BJ (cell line): ENCODE results near the gene PDGFC. TPM values are rescaled to one million over a fixed set of nuclear protein-coding genes. Genes with fewer than 3 reads are reported as not detected.

Experiments used
- CTCF ChIA-PET: fragments of 350-600 bp; formaldehyde crosslinking; extraction: SDS; loops from one replicate; lab custom pipeline; 2021; ENCODE audit warnings: antibody characterized with exemption, inconsistent platforms; lab: Yijun Ruan, JAX
- POLR2A ChIA-PET: fragments of 300-600 bp; sonication (Branson Sonifier 250); formaldehyde crosslinking; extraction: SDS; loops from one replicate; lab custom pipeline; 2021; ENCODE audit warnings: antibody characterized with exemption; lab: Charles Lee
- DNase-seq: peaks from one replicate; pipeline ENCODE4 v3.0.0-alpha.2; 2011; ENCODE audit warnings: low read depth
- H3K27me3 ChIP-seq: 2 replicates; pipeline ENCODE4 v1.6.0; 2011; ENCODE audit warnings: low read length; ENCODE audit not compliant: control insufficient read depth, insufficient read depth
- H3K36me3 ChIP-seq: 2 replicates; pipeline ENCODE4 v1.5.1; 2011; ENCODE audit warnings: low read length; ENCODE audit not compliant: control insufficient read depth, insufficient read depth
- H3K4me3 ChIP-seq: 2 replicates; pipeline ENCODE4 v1.5.1; 2011; ENCODE audit warnings: low read depth, mild to moderate bottlenecking, control low read depth, low read length
- CTCF ChIP-seq: IDR thresholded peaks from 2 replicates; pipeline ENCODE4 v1.5.1; 2011; ENCODE audit warnings: low read depth, mild to moderate bottlenecking, control low read depth, inconsistent platforms, low read length, moderate library complexity; ENCODE audit not compliant: insufficient read depth
- polyA plus RNA-seq: library from polyadenylated mRNA; depleted of rRNA; stranded (reverse); fragments of >200 nt; gene quantifications from 2 replicates; pipeline ENCODE4 v1.2.3, GENCODE V29; 2011

The PDGFC gene
- polyA plus RNA-seq, 1 experiment, result 22.4 TPM

GRCh38 chr4:156820931-156821330 is 150.7 kb downstream of the PDGFC start:
- Histone ChIP-seq H3K4me3 (no peak overlapping the region), H3K27me3 (no peaks in the 10 kb centered on the region), H3K36me3 (no peaks in the 10 kb centered on the region)
- no peak for DNase-seq
- POLR2A ChIA-PET, result interaction anchor here (0.6 kb wide), 1 partner anchor 121 kb away, joined by 3 read pairs; no protein-coding TSS in a partner anchor
- CTCF ChIA-PET, result no interaction called here
- no peak for TF ChIP-seq CTCF

GRCh38 chr4:156816360-156816755 is 155.2 kb downstream of the PDGFC start:
- POLR2A ChIA-PET, result no interaction called here

GRCh38 chr4:156815717-156816359 is 155.8 kb downstream of the PDGFC start:
- Histone ChIP-seq H3K4me3 (no peak overlapping the region), H3K36me3 (no peaks in the 10 kb centered on the region; the same call in 1 of the 2 replicates), H3K27me3 (no peaks in the 10 kb centered on the region)
- ChIA-PET CTCF (no interaction called here), POLR2A (no interaction called here)
- no peak for TF ChIP-seq CTCF
- no peak for DNase-seq

More at GRCh38 chr4:156816360-156816755, 155.2 kb downstream of the PDGFC start:
- TF ChIP-seq CTCF, result no peak
- no peaks in the 10 kb centered on the region for H3K27me3 ChIP-seq
- H3K36me3 ChIP-seq, result no peaks in the 10 kb centered on the region
- no peak for DNase-seq
- CTCF ChIA-PET, result no interaction called here
- H3K4me3 ChIP-seq, result no peak overlapping the region

GRCh38 chr4:156811963-156812362 is 159.6 kb downstream of the PDGFC start:
- CTCF ChIA-PET, result no interaction called here
- Histone ChIP-seq H3K36me3 (no peaks in the 10 kb centered on the region; the same call in 1 of the 2 replicates), H3K4me3 (no peak overlapping the region), H3K27me3 (no peaks in the 10 kb centered on the region)
- DNase-seq, result no peak
- no peak for TF ChIP-seq CTCF
- POLR2A ChIA-PET, result no interaction called here

- Histone ChIP-seq H3K4me3 (no peak overlapping the region), H3K36me3 (no peaks in the 10 kb centered on the region; the same call in 1 of the 2 replicates), H3K27me3 (no peaks in the 10 kb centered on the region)
- no peak for DNase-seq
- CTCF ChIA-PET, result no interaction called here
- TF ChIP-seq CTCF, result no peak
- POLR2A ChIA-PET, result no interaction called here
These were observed 160.3 kb downstream of the PDGFC start for GRCh38 chr4:156811286-156811685.
